H9 (cell line): Measurements from ENCODE around the gene IQSEC2. TPM values are rescaled to one million over a fixed set of nuclear protein-coding genes. Genes with fewer than 3 reads are reported as not detected.

Experiments
- DNase-seq: peaks from one replicate; pipeline ENCODE4 v3.0.0-alpha.2; 2017
- H2AFZ ChIP-seq: one replicate; pipeline ENCODE4 v1.6.1; 2013; ENCODE audit warnings: mild to moderate bottlenecking, low read length, control low read depth, moderate library complexity
- H2AK5ac ChIP-seq: 2 replicates; pipeline ENCODE4 v1.6.1; 2013; ENCODE audit warnings: low read length, control low read depth, mixed read lengths; ENCODE audit not compliant: insufficient read length
- H2BK120ac ChIP-seq: one replicate; pipeline ENCODE4 v1.6.1; 2013; ENCODE audit warnings: low read depth, mild to moderate bottlenecking, low read length, control low read depth, inconsistent platforms; ENCODE audit not compliant: poor library complexity, severe bottlenecking
- H2BK12ac ChIP-seq: 2 replicates; pipeline ENCODE4 v1.6.1; 2013; ENCODE audit warnings: low read length, control low read depth, mixed read lengths, low read depth; ENCODE audit not compliant: insufficient read length
- H2BK15ac ChIP-seq: 2 replicates; pipeline ENCODE4 v1.6.1; 2013; ENCODE audit warnings: low read depth, low read length, control low read depth
- H2BK20ac ChIP-seq: one replicate; pipeline ENCODE4 v1.6.1; 2013; ENCODE audit warnings: low read depth, mild to moderate bottlenecking, low read length, control low read depth, inconsistent platforms; ENCODE audit not compliant: poor library complexity, severe bottlenecking
- H2BK5ac ChIP-seq: 2 replicates; pipeline ENCODE4 v1.6.1; 2013; ENCODE audit warnings: low read length, control low read depth, mixed read lengths; ENCODE audit not compliant: insufficient read length
- H3K14ac ChIP-seq: 2 replicates; pipeline ENCODE4 v1.6.1; 2013; ENCODE audit warnings: low read length, control low read depth; ENCODE audit not compliant: insufficient read depth
- H3K18ac ChIP-seq: 2 replicates; pipeline ENCODE4 v1.6.1; 2013; ENCODE audit warnings: low read depth, mild to moderate bottlenecking, mixed read lengths, low read length, control low read depth; ENCODE audit not compliant: insufficient read length
- H3K23ac ChIP-seq: 2 replicates; pipeline ENCODE4 v1.6.1; 2013; ENCODE audit warnings: low read length, control low read depth, mixed read lengths, low read depth; ENCODE audit not compliant: insufficient read length
- H3K23me2 ChIP-seq: 2 replicates; pipeline ENCODE4 v1.6.1; 2013; ENCODE audit warnings: low read depth, mild to moderate bottlenecking, mixed read lengths, low read length, control low read depth; ENCODE audit not compliant: insufficient read length, poor library complexity, severe bottlenecking
- H3K27ac ChIP-seq: 2 replicates; pipeline ENCODE4 v1.5.1; 2013; ENCODE audit warnings: low read length, control low read depth, mixed read lengths, low read depth; ENCODE audit not compliant: insufficient read length
- H3K27me3 ChIP-seq: 2 replicates; pipeline ENCODE4 v1.6.1; 2013; ENCODE audit warnings: low read length, control low read depth, inconsistent platforms; ENCODE audit not compliant: insufficient read depth
- H3K4ac ChIP-seq: 2 replicates; pipeline ENCODE4 v1.6.1; 2013; ENCODE audit warnings: low read depth, mild to moderate bottlenecking, control low read depth, inconsistent platforms, low read length, moderate library complexity
- H3K4me1 ChIP-seq: 2 replicates; pipeline ENCODE4 v1.6.1; 2013; ENCODE audit warnings: low read length, control low read depth, inconsistent platforms; ENCODE audit not compliant: insufficient read depth
- H3K4me2 ChIP-seq: 2 replicates; pipeline ENCODE4 v1.6.1; 2013; ENCODE audit warnings: low read length, control low read depth, mixed read lengths; ENCODE audit not compliant: insufficient read length, insufficient read depth
- H3K56ac ChIP-seq: 2 replicates; pipeline ENCODE4 v1.6.1; 2013; ENCODE audit warnings: low read depth, mild to moderate bottlenecking, mixed read lengths, low read length, control low read depth; ENCODE audit not compliant: insufficient read length
- H3K79me1 ChIP-seq: 2 replicates; pipeline ENCODE4 v1.6.1; 2013; ENCODE audit warnings: low read depth, mild to moderate bottlenecking, moderate library complexity, low read length, control low read depth, inconsistent platforms; ENCODE audit not compliant: insufficient read depth, poor library complexity, severe bottlenecking
- H3K79me2 ChIP-seq: 2 replicates; pipeline ENCODE4 v1.6.1; 2013; ENCODE audit warnings: low read length, control low read depth, inconsistent platforms; ENCODE audit not compliant: insufficient read depth
- H3K9ac ChIP-seq: 2 replicates; pipeline ENCODE4 v1.6.1; 2013; ENCODE audit warnings: low read length, control low read depth, mixed read lengths; ENCODE audit not compliant: insufficient read length; ENCODE audit errors: extremely low read depth
- H3K9me3 ChIP-seq: one replicate; pipeline ENCODE4 v1.6.1; 2013; ENCODE audit warnings: low read depth, low read length, inconsistent platforms; ENCODE audit not compliant: control insufficient read depth
- H3T11ph ChIP-seq: one replicate; pipeline ENCODE4 v1.6.1; 2013; ENCODE audit warnings: mild to moderate bottlenecking, low read length, control low read depth, inconsistent platforms
- H4K20me1 ChIP-seq: one replicate; pipeline ENCODE4 v1.6.1; 2013; ENCODE audit not compliant: control insufficient read depth, insufficient read length, insufficient read depth
- H4K5ac ChIP-seq: 2 replicates; pipeline ENCODE4 v1.6.1; 2013; ENCODE audit warnings: low read depth, mild to moderate bottlenecking, mixed read lengths, low read length, control low read depth; ENCODE audit not compliant: insufficient read length
- H4K8ac ChIP-seq: replicated peaks from 2 replicates; pipeline ENCODE4 v1.6.1; 2013; ENCODE audit warnings: low read length, control low read depth, mixed read lengths, low read depth; ENCODE audit not compliant: insufficient read length
- H4K91ac ChIP-seq: 2 replicates; pipeline ENCODE4 v1.6.1; 2013; ENCODE audit warnings: low read depth, mild to moderate bottlenecking, moderate library complexity, mixed read lengths, low read length, control low read depth; ENCODE audit not compliant: insufficient read length
- H3K27ac Mint-ChIP-seq, 3 experiments: 2 replicates in 2 of 3; 3 replicates in 1 of 3; pipeline ENCODE4 v1.8.0; 2020 to 2021; ENCODE audit warnings: mixed read lengths in 3 of 3, mild to moderate bottlenecking in 1 of 3, moderate library complexity in 1 of 3
- H3K27me3 Mint-ChIP-seq: 2 replicates; pipeline ENCODE4 v1.8.0; 2021; ENCODE audit warnings: low read depth, mild to moderate bottlenecking, moderate library complexity, mixed read lengths
- H3K36me3 Mint-ChIP-seq, 3 experiments: 2 replicates in 2 of 3; 3 replicates in 1 of 3; pipeline ENCODE4 v1.8.0; 2020 to 2021; ENCODE audit warnings: low read depth in 3 of 3, mixed read lengths in 3 of 3; ENCODE audit not compliant: insufficient read depth in 1 of 3
- H3K4me1 Mint-ChIP-seq, 2 experiments: 2 replicates each; pipeline ENCODE4 v1.8.0; 2020; ENCODE audit warnings: mixed read lengths in 2 of 2
- H3K4me3 Mint-ChIP-seq, 2 experiments: 2 replicates in 1 of 2; 3 replicates in 1 of 2; pipeline ENCODE4 v1.8.0; 2020 to 2021; ENCODE audit warnings: mild to moderate bottlenecking in 2 of 2, mixed read lengths in 2 of 2, moderate library complexity in 1 of 2
- H3K9me3 Mint-ChIP-seq, 2 experiments: 2 replicates in 1 of 2; 3 replicates in 1 of 2; pipeline ENCODE4 v1.8.0; 2020; ENCODE audit warnings: mild to moderate bottlenecking in 2 of 2, mixed read lengths in 2 of 2, moderate library complexity in 1 of 2
- CTCF ChIP-seq: fragments of 200-600 bp; sonication (generic); conservative IDR thresholded peaks from 3 replicates; pipeline ENCODE4 v1.8.0; 2021; ENCODE audit warnings: antibody characterized with exemption, mild to moderate bottlenecking
- WGBS: extraction: QIAGEN DNeasy Blood & Tissue Kit; methylation state at CpG from one replicate; pipeline ENCODE4 v1.1.7; 2013; ENCODE audit warnings: missing lambda C conversion rate, low lambda C conversion rate, mixed read lengths; ENCODE audit not compliant: insufficient read length; ENCODE audit errors: extremely low coverage; 5-methylcytosine and 5-hydroxymethylcytosine counted together
- total RNA-seq: library from RNA; stranded (reverse); gene quantifications from 2 replicates; pipeline ENCODE4 v1.2.1, GENCODE V29; 2021

Gene IQSEC2
- total RNA-seq, 1 experiment from 2014 or later, result 7.0 TPM

GRCh38 chrX:53321943-53322497 is 40.6 kb upstream of the IQSEC2 start:
- no peaks in the 10 kb centered on the region for H4K20me1 ChIP-seq
- DNase-seq, result no peak
- H3K4me1 ChIP-seq, result peaks cover 3% of the 10 kb centered on the region; the same call in 1 of the 2 replicates
- no peak overlapping the region for H2AFZ ChIP-seq
- H2BK5ac ChIP-seq, result no peak overlapping the region
- TF ChIP-seq CTCF, result no peak
- H2BK120ac ChIP-seq, result no peak overlapping the region
- H3K27ac ChIP-seq, result peak overlapping the region; percentile 46
- no peaks in the 10 kb centered on the region for H3K27me3 ChIP-seq
- H3K9ac ChIP-seq, result no peak overlapping the region
- H2BK15ac ChIP-seq, result no peak overlapping the region
- no peak overlapping the region; the same call in 1 of the 2 replicates for H3K14ac ChIP-seq
- no peak overlapping the region for H4K8ac ChIP-seq
- H3K36me3 Mint-ChIP-seq, result peaks cover 2 to 11% (median 5%) of the 10 kb centered on the region in 3 experiments; a peak in 4 of 7 replicates
- H3K27me3 Mint-ChIP-seq, result peaks cover 59% of the 10 kb centered on the region
- peaks cover 33 to 39% of the 10 kb centered on the region in 2 experiments for H3K4me1 Mint-ChIP-seq
- no peak overlapping the region for H4K91ac ChIP-seq
- no peak overlapping the region for H4K5ac ChIP-seq
- peak overlapping the region; percentile 60 for H3K4me2 ChIP-seq
- no peak overlapping the region for H3K23ac ChIP-seq
- H3K4me3 Mint-ChIP-seq, result peak overlapping the region; percentile 58 to 84
- peaks cover 8% of the 10 kb centered on the region for H3K23me2 ChIP-seq
- peaks cover 76% of the 10 kb centered on the region in 2 experiments for H3K9me3 Mint-ChIP-seq
- peak overlapping the region in 1 of 3 experiments; percentile 5; a peak in 1 of 7 replicates for H3K27ac Mint-ChIP-seq
- no CpG with 5 or more reads among the region's 6 CpGs for WGBS
- no peak overlapping the region for H2BK20ac ChIP-seq
- no peak overlapping the region for H3K18ac ChIP-seq
- peaks cover 11% of the 10 kb centered on the region; the same call in 1 of the 2 replicates for H3K79me2 ChIP-seq
- H2BK12ac ChIP-seq, result no peak overlapping the region
- H2AK5ac ChIP-seq, result no peak overlapping the region
- peaks cover 33% of the 10 kb centered on the region for H3K9me3 ChIP-seq
- H3K4ac ChIP-seq, result no peak overlapping the region
- H3K56ac ChIP-seq, result no peak overlapping the region
- no peak overlapping the region for H3T11ph ChIP-seq
- H3K79me1 ChIP-seq, result no peaks in the 10 kb centered on the region
